ENCODE data around the gene KCNC3.
"Not testable (repeated sequence)": the region's sequence is repeated elsewhere in the genome, so short reads cannot be mapped to it uniquely, and the experiment has no call there.

GRCh38 chr19:50329926-50330294 is 733 bp upstream of the KCNC3 start:
- TF ChIP-seq, protein P1, sequence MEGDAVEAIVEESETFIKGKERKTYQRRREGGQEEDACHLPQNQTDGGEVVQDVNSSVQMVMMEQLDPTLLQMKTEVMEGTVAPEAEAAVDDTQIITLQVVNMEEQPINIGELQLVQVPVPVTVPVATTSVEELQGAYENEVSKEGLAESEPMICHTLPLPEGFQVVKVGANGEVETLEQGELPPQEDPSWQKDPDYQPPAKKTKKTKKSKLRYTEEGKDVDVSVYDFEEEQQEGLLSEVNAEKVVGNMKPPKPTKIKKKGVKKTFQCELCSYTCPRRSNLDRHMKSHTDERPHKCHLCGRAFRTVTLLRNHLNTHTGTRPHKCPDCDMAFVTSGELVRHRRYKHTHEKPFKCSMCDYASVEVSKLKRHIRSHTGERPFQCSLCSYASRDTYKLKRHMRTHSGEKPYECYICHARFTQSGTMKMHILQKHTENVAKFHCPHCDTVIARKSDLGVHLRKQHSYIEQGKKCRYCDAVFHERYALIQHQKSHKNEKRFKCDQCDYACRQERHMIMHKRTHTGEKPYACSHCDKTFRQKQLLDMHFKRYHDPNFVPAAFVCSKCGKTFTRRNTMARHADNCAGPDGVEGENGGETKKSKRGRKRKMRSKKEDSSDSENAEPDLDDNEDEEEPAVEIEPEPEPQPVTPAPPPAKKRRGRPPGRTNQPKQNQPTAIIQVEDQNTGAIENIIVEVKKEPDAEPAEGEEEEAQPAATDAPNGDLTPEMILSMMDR (IDR thresholded peaks at IDR 0.05), result not testable (repeated sequence)
- not testable (repeated sequence) for TF ChIP-seq POLR2A, POLR2AphosphoS5 (IDR thresholded peaks at IDR 0.05)
